Measurements from ENCODE around the gene GMPR2.

DNA sequence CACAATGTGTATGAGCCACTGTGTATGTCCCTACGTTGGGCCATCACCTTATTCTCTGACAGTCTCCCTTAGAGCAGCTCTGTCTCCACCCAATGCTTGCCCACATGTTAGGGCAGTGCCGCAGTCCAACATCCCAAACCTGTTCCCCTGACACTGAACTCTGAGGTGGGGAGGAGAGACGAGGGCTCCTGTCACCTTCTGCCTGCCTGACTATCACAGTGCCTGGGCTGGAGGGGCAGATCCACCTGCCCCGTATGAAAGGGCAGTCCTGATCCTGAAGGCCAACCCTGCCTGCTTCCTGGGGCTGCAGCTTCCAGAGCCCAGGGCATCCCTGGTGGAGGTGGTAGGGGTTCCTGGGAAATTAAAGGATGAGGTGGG is 28.0 kb downstream of the GMPR2 start:
- TF ChIP-seq, protein P1, sequence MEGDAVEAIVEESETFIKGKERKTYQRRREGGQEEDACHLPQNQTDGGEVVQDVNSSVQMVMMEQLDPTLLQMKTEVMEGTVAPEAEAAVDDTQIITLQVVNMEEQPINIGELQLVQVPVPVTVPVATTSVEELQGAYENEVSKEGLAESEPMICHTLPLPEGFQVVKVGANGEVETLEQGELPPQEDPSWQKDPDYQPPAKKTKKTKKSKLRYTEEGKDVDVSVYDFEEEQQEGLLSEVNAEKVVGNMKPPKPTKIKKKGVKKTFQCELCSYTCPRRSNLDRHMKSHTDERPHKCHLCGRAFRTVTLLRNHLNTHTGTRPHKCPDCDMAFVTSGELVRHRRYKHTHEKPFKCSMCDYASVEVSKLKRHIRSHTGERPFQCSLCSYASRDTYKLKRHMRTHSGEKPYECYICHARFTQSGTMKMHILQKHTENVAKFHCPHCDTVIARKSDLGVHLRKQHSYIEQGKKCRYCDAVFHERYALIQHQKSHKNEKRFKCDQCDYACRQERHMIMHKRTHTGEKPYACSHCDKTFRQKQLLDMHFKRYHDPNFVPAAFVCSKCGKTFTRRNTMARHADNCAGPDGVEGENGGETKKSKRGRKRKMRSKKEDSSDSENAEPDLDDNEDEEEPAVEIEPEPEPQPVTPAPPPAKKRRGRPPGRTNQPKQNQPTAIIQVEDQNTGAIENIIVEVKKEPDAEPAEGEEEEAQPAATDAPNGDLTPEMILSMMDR (IDR thresholded peaks at IDR 0.05; ENCODE audit: insufficient read depth, low read length, poor library complexity, severe bottlenecking), result no peak
- no peak for TF ChIP-seq EZH2phosphoT487 (conservative IDR thresholded peaks at IDR 0.05; ENCODE audit: low read length)
